ENCODE results near the gene DNAJC5G. TPM values are rescaled to one million over a fixed set of nuclear protein-coding genes. Genes with fewer than 3 reads are reported as not detected.

The DNAJC5G gene
- total and polyA plus RNA-seq, 2 of the 13 experiments (the other 11 are each of a cell fraction or from before 2014, with no cell fraction given): 0.05 TPM; not detected in 1

GRCh38 chr2:27322301-27322765 lies 47.1 kb downstream of the DNAJC5G start (continued):
- no peak for TF ChIP-seq HMG20B (CRISPR knock-in tag; conservative IDR thresholded peaks at IDR 0.05)
- TF ChIP-seq, protein P1, sequence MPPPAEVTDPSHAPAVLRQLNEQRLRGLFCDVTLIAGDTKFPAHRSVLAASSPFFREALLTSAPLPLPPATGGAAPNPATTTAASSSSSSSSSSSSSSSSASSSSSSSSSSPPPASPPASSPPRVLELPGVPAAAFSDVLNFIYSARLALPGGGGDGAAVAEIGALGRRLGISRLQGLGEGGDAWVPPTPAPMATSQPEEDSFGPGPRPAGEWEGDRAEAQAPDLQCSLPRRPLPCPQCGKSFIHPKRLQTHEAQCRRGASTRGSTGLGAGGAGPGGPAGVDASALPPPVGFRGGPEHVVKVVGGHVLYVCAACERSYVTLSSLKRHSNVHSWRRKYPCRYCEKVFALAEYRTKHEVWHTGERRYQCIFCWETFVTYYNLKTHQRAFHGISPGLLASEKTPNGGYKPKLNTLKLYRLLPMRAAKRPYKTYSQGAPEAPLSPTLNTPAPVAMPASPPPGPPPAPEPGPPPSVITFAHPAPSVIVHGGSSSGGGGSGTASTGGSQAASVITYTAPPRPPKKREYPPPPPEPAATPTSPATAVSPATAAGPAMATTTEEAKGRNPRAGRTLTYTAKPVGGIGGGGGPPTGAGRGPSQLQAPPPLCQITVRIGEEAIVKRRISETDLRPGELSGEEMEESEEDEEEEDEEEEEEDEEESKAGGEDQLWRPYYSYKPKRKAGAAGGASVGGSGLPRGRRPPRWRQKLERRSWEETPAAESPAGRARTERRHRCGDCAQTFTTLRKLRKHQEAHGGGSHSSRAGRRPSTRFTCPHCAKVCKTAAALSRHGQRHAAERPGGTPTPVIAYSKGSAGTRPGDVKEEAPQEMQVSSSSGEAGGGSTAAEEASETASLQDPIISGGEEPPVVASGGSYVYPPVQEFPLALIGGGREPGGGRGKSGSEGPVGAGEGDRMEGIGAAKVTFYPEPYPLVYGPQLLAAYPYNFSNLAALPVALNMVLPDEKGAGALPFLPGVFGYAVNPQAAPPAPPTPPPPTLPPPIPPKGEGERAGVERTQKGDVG (CRISPR knock-in tag; IDR thresholded peaks at IDR 0.05; ENCODE audit: borderline replicate concordance): 0 out of 2 replicates have a peak, but pooled peaks have one; percentile 2

- Histone ChIP-seq H3K4me2 (ENCODE audit: low read depth, low read length) (peak within 1 kb of the TSS; percentile 95), H3K27me3 (ENCODE audit: control insufficient read depth in 1 of 2, insufficient read depth in 2 of 2, low read length in 2 of 2) (peaks cover 0 to 4% of the 10 kb centered on the region in 2 experiments; a peak in 1 of 5 replicates), H3K9me3 (ENCODE audit: low read length) (no peaks in the 10 kb centered on the region), H3K4me3 (replicated peaks in 1 of 3; ENCODE audit: insufficient read depth in 1 of 3, low read depth in 2 of 3, low read length in 3 of 3) (peak within 1 kb of the TSS; percentile 82 to 86 (median 83)), H2AFZ (ENCODE audit: low read length) (no peak within 1 kb of the TSS), H3K36me3 (replicated peaks in 1 of 2; ENCODE audit: control insufficient read depth in 1 of 2, insufficient read depth in 2 of 2, low read length in 2 of 2) (peaks cover 7 to 22% of the 10 kb centered on the region in 2 experiments), H3K9ac (ENCODE audit: insufficient read depth, low read depth, low read length) (peak within 1 kb of the TSS; percentile 99), H3K79me2 (ENCODE audit: insufficient read depth, low read length) (peaks cover 25% of the 10 kb centered on the region), H3K4me1 (ENCODE audit: insufficient read depth, low read length) (peaks cover 33% of the 10 kb centered on the region), H3K27ac (ENCODE audit: extremely low read length, insufficient read depth, low read length) (peak within 1 kb of the TSS; percentile 91), H4K20me1 (ENCODE audit: insufficient read depth, low read length) (no peaks in the 10 kb centered on the region)
- DNase-seq (ENCODE audit: low spot score) (peak; percentile 96), FAIRE-seq (peak; percentile 82), ATAC-seq (peak; percentile 85)
- in situ Hi-C loops (cut with HindIII; ENCODE audit: extremely low pct_ligation_motif_present, low pct_unique_long_range_greater_than_20kb) (loop anchor here (5.0 kb wide), 1 partner anchor 49 kb away; the partner anchor contains the start of genes EIF2B4 and SNX17), intact Hi-C loops (cut with micrococcal nuclease; ENCODE audit: unreplicated experiment) (no loop called here)
- POLR2A ChIA-PET: interaction anchor here (0.8 to 5.0 kb wide), 18 partner anchors 9 to 229 kb away, joined by 3 to 73 read pairs (median 6); partner anchors contain the start of genes EIF2B4, GTF3C2, NRBP1 and PPM1G
- 1% methylated on average over 39 of the region's 39 CpGs for WGBS (ENCODE audit: low lambda C conversion rate)
- TSS peak; percentile 96 for BruUV-seq (replicated peaks)
- CTCF ChIA-PET (ENCODE audit: low intra/inter-chr PET ratio, low total read pairs): no interaction called here
- peak; percentile 64 for TF ChIP-seq NFYC (CRISPR knock-in tag; IDR thresholded peaks at IDR 0.05)
- no peak for TF ChIP-seq ZNF577 (CRISPR knock-in tag; IDR thresholded peaks at IDR 0.05; ENCODE audit: borderline replicate concordance, low read depth)
- TF ChIP-seq, protein P2, sequence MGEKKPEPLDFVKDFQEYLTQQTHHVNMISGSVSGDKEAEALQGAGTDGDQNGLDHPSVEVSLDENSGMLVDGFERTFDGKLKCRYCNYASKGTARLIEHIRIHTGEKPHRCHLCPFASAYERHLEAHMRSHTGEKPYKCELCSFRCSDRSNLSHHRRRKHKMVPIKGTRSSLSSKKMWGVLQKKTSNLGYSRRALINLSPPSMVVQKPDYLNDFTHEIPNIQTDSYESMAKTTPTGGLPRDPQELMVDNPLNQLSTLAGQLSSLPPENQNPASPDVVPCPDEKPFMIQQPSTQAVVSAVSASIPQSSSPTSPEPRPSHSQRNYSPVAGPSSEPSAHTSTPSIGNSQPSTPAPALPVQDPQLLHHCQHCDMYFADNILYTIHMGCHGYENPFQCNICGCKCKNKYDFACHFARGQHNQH (CRISPR knock-in tag; IDR thresholded peaks at IDR 0.05): peak; percentile 45; the same call in 1 of the 2 replicates
- no peak for TF ChIP-seq GTF3A (CRISPR knock-in tag; conservative IDR thresholded peaks at IDR 0.05)
- peak; percentile 85 for TF ChIP-seq ISL2 (CRISPR knock-in tag; IDR thresholded peaks at IDR 0.05)
- no peak; the same call in 1 of the 2 replicates for TF ChIP-seq HHEX (CRISPR knock-in tag; IDR thresholded peaks at IDR 0.05)
- TF ChIP-seq RCOR2 (CRISPR knock-in tag; IDR thresholded peaks at IDR 0.05): peak; percentile 56; the same call in 1 of the 2 replicates
- TF ChIP-seq ZFY (CRISPR knock-in tag; IDR thresholded peaks at IDR 0.05): peak; percentile 96
- peak; percentile 82; the same call in 1 of the 2 replicates for TF ChIP-seq ZNF20 (CRISPR knock-in tag; IDR thresholded peaks at IDR 0.05)
- TF ChIP-seq FOXA1 (IDR thresholded peaks at IDR 0.05): no peak
- 0 out of 2 replicates have a peak, but pooled peaks have one; percentile 7 for TF ChIP-seq FOXA1 (CRISPR knock-in tag; IDR thresholded peaks at IDR 0.05)
- TF ChIP-seq, protein P3, sequence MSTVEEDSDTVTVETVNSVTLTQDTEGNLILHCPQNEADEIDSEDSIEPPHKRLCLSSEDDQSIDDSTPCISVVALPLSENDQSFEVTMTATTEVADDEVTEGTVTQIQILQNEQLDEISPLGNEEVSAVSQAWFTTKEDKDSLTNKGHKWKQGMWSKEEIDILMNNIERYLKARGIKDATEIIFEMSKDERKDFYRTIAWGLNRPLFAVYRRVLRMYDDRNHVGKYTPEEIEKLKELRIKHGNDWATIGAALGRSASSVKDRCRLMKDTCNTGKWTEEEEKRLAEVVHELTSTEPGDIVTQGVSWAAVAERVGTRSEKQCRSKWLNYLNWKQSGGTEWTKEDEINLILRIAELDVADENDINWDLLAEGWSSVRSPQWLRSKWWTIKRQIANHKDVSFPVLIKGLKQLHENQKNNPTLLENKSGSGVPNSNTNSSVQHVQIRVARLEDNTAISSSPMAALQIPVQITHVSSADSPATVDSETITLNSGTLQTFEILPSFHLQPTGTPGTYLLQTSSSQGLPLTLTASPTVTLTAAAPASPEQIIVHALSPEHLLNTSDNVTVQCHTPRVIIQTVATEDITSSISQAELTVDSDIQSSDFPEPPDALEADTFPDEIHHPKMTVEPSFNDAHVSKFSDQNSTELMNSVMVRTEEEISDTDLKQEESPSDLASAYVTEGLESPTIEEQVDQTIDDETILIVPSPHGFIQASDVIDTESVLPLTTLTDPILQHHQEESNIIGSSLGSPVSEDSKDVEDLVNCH (CRISPR knock-in tag; IDR thresholded peaks at IDR 0.05): peak; percentile 78; the same call in 1 of the 2 replicates
- TF ChIP-seq ZNF446 (CRISPR knock-in tag; IDR thresholded peaks at IDR 0.05): no peak
Measured at GRCh38 chr2:27322766-27323595, 47.7 kb downstream of the DNAJC5G start, which contains the start of gene MPV17. MPV17 (minus strand) TSS chr2:27323097; CDS start chr2:27322517, 580 bp downstream.
